Measurements from ENCODE around the gene SYT8.

The SYT8 gene

GRCh38 chr11:1825785-1826451 lies 8.9 kb upstream of the SYT8 start:
- TF ChIP-seq GATA3 (IDR thresholded peaks at IDR 0.05; ENCODE audit: low read depth, low read length), result no peak
- TF ChIP-seq GATA2 (IDR thresholded peaks at IDR 0.05; ENCODE audit: low read depth, low read length), result no peak

- TF ChIP-seq GATA3 (IDR thresholded peaks at IDR 0.05; ENCODE audit: low read depth, low read length) (no peak), GATA2 (IDR thresholded peaks at IDR 0.05; ENCODE audit: low read depth, low read length) (no peak)
These were observed 8.2 kb upstream of the SYT8 start for GRCh38 chr11:1826552-1827094.

GRCh38 chr11:1827095-1827813 lies 7.5 kb upstream of the SYT8 start:
- TF ChIP-seq GATA3 (IDR thresholded peaks at IDR 0.05; ENCODE audit: low read depth, low read length), result no peak
- no peak for TF ChIP-seq GATA2 (IDR thresholded peaks at IDR 0.05; ENCODE audit: low read depth, low read length)

GRCh38 chr11:1827931-1828330 lies 6.9 kb upstream of the SYT8 start:
- TF ChIP-seq GATA3 (IDR thresholded peaks at IDR 0.05; ENCODE audit: low read depth, low read length) (no peak), GATA2 (IDR thresholded peaks at IDR 0.05; ENCODE audit: low read depth, low read length) (no peak)

- TF ChIP-seq GATA3 (IDR thresholded peaks at IDR 0.05; ENCODE audit: low read depth, low read length), result no peak
- TF ChIP-seq GATA2 (IDR thresholded peaks at IDR 0.05; ENCODE audit: low read depth, low read length), result no peak
These were observed 6.2 kb upstream of the SYT8 start for GRCh38 chr11:1828542-1828941.

GRCh38 chr11:1829039-1829820 lies 5.6 kb upstream of the SYT8 start:
- no peak for TF ChIP-seq GATA3 (IDR thresholded peaks at IDR 0.05; ENCODE audit: low read depth, low read length)
- TF ChIP-seq GATA2 (IDR thresholded peaks at IDR 0.05; ENCODE audit: low read depth, low read length), result no peak

- TF ChIP-seq GATA2 (IDR thresholded peaks at IDR 0.05; ENCODE audit: low read depth, low read length) (no peak), GATA3 (IDR thresholded peaks at IDR 0.05; ENCODE audit: low read depth, low read length) (no peak)
These were observed 4.8 kb upstream of the SYT8 start for GRCh38 chr11:1830004-1830321.

GRCh38 chr11:1830322-1831223 lies 4.2 kb upstream of the SYT8 start:
- no peak for TF ChIP-seq GATA3 (IDR thresholded peaks at IDR 0.05; ENCODE audit: low read depth, low read length)
- TF ChIP-seq GATA2 (IDR thresholded peaks at IDR 0.05; ENCODE audit: low read depth, low read length), result no peak

GRCh38 chr11:1831338-1832210 lies 3.2 kb upstream of the SYT8 start:
- TF ChIP-seq GATA2 (IDR thresholded peaks at IDR 0.05; ENCODE audit: low read depth, low read length), result no peak
- TF ChIP-seq GATA3 (IDR thresholded peaks at IDR 0.05; ENCODE audit: low read depth, low read length), result no peak

GRCh38 chr11:1832211-1832919 lies 2.4 kb upstream of the SYT8 start:
- TF ChIP-seq GATA2 (IDR thresholded peaks at IDR 0.05; ENCODE audit: low read depth, low read length) (no peak), GATA3 (IDR thresholded peaks at IDR 0.05; ENCODE audit: low read depth, low read length) (no peak)

GRCh38 chr11:1832920-1833295 lies 1.9 kb upstream of the SYT8 start:
- TF ChIP-seq GATA2 (IDR thresholded peaks at IDR 0.05; ENCODE audit: low read depth, low read length) (no peak), GATA3 (IDR thresholded peaks at IDR 0.05; ENCODE audit: low read depth, low read length) (no peak)

- TF ChIP-seq GATA3 (IDR thresholded peaks at IDR 0.05; ENCODE audit: low read depth, low read length), result no peak
- TF ChIP-seq GATA2 (IDR thresholded peaks at IDR 0.05; ENCODE audit: low read depth, low read length), result no peak
These were observed 654 bp upstream of the SYT8 start for GRCh38 chr11:1834062-1834610.
